Stimulated activated naive CD4-positive, alpha-beta T cell (primary cell): ENCODE results near the gene ZNF804B.
"Not testable (repeated sequence)": the region's sequence is repeated elsewhere in the genome, so short reads cannot be mapped to it uniquely, and the experiment has no call there.

Experiments
- DNase-seq, 6 experiments: peaks; one replicate each; lab custom pipeline; 2025; lab: John Stamatoyannopoulos, UW

The ZNF804B gene

DNA sequence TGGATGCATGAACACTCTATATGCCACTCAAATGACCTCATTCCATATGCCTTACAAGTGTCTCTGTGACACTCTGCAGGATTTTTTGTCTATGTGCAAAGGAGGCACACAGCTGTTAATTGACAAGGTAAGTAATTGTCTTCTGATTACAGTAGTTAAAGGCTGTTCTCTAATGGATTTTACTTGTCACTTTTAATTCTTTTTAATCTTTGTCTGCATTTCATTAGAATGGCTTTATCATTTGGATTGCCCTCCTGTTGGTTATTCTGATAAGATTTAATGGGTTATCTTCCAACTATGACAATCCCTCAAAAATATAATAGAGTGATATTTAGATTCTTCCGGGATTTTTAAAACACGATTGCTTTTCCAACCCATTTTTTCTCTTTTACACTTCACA, 326.1 kb downstream of the ZNF804B start:
- DNase-seq, result no peak

DNA sequence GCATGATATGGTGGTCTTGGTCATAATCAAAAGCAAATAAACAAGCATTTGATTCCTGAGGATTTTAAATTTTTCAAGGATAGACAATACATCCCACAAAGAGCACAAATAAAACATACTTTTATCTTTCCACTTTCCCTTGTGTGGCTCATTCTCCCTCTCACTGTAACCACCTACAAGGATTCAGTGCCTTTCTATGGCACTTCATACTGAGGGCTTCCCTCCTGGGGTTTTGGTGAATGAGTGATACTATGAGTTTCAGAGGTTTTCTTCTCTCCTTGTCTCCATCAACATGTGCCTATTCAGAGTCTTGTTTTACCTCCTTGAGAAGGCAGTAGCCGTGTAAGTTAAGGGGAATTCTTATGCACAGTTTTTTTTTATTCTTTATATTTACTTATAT, 332.1 kb downstream of the ZNF804B start:
- DNase-seq, result no peak

DNA sequence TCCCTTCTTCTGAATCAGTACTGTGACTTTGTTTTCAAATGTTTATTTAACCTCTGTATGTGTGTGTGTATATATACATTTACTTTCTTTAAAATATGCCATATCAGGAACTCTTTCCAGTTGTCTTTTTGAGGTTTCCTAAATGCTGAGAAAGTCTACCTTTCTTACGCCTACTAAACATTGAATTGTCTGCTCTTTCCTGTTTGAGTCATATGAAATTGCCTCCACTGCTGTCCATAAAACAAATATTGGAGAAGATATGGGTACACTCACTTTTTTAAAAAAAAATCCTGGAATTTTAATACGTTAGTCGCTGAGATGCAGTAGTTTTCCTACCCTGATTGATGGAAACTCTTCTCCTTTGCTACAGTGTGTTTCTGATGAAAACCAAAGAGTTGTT, 334.8 kb downstream of the ZNF804B start:
- no peak for DNase-seq

DNA sequence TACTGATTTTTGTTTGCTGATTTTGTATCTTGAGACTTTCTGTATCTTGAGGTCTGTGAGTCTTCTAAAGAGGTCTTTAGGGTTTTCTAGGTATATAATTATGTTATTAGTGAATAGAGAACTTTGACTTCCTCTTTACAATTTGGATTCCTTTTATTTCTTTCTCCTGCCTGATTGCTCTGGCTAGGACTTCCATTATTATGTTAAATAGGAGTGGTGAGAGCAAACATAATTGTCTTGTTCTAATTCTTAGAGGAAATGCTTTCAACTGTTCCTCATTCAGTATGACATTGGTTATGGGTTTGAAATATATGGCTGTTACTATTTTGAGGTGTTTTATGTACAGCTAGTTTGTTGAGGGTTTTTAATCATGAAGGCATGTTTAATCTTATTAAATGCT, 344.1 kb downstream of the ZNF804B start:
- DNase-seq, result no peak

DNA sequence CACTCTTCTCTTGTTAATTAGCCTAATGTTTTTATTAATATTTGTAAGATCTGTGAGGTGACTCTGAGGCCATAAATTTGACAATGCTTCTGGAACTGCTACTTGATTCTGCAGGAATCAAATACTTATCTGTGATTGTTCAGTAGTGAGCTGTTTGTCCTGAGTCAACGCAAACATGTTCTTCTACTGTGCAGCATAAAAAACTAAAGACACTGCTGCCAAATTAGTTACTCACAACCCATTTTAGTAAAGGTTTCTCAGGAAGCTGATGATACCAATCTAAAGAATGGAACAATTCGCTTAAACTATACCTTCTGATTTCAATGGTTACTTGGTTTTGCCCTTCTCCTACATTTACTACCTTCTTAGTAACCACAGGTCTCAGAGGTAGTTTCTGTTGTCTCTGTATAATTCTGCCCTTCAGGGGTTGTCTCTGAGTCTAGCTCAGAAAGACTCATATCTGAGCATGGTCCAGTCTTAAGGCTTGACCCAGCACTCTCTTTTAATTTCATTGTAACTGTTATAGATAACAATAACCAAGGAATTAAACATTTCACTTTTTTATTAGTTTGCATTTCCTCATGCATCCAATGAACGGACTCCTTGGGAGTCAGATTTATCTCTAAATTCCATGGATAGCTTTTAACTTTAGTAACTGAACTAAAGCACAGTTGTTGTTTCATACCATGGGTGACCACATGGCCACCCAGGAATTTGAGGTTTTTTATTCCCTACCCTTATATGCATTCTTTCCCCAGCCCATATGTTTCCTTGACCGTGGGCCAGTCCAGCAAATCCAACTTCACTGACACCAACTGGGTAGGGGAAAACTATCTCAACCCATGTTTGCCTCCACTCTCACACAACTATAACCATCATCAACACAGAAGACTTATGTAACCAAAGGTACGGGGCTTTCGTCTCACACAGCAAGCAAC, 345.5 kb downstream of the ZNF804B start:
- DNase-seq, result no peak

DNA sequence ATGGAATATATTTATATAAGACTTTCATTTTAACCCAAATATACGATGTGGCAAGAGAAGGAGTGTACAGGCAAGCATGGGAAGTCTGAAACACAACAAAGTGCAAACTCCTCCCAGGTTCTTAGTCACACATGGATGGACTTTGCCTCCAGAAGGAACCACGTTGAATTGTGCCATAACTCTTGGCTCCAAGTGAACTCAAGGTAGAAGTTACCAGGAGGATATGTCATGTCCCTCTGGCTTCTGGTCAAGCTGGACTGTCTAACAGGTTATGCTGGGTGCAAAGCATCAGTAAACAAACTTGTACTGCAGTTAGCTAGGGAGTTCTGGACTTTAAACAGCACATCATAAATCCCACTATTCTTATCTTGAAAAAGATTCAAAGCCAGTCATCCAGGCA, 364.4 kb downstream of the ZNF804B start:
- DNase-seq, result no peak

DNA sequence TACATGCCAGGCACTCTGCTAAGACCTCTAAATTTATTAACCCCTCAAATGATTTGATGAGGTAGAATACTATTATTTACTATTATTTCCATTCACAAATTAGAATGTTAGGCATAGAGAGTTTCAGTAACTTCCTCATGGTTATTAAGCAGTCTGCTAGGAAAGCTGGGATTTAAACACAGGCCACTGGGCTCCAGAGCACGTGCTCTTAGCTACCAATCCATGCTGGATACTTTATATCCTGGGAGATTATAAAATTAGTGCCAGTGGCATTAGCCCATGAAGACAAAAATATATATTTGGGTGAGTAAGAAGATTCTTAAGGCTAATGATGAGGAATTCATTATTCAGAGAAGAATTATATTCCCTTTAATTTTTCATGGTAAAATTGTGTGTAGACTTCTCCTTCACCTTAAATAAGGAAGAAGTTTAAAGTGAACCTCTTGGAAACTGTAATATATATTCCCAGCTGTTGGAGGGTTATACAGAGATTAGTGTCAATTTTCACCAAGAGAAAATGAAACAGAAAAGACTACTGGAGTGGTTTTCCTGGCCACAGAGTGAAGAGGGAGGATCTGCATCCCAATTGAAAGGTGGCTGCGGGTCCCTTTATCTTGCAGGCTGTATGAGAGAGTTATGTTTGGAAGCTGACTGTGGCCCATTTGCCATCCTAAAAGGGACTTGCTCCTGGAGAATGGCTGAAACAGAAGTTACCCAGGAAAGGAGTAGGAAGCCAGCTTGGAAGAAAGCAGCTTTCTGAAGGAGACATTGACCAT, 370.3 kb downstream of the ZNF804B start:
- DNase-seq, result no peak

DNA sequence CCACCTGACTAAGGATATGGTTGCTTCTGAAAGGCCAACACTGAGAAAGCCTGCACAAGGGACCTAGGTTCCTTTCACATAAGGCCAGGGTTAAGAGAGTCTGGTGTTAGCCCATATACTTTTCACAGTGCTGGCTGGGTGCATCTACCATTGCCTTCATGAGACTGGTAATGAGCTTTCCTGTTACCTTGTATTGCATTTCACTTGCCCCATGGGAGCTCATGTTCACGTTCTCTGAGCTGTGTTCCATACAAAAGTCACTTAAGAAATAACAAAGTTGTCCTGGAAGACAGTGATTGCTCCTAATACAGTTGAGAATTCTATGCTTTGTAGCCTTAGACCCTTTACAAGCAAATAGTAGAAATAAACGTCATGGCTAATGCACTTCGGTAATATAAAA, 373.9 kb downstream of the ZNF804B start:
- DNase-seq, result no peak

DNA sequence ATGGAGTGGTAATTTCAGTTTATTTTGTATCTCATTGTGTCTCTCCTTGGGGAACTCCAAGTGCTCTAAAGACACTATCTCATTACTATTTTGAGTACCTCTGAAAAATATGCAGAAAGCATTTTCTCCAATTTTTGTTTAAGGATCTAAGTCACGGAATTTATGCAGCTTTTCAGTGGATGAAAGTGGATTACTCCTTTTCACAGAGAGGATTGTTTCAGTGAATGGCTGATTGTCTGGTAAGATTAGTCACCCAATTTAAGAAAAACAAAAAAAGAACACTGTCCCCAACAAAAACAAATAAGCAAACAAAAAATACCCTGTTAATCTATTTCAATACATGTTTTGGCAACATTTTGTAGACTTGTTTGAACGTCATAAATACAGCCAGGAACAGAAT, 374.3 kb downstream of the ZNF804B start:
- DNase-seq, result no peak

DNA sequence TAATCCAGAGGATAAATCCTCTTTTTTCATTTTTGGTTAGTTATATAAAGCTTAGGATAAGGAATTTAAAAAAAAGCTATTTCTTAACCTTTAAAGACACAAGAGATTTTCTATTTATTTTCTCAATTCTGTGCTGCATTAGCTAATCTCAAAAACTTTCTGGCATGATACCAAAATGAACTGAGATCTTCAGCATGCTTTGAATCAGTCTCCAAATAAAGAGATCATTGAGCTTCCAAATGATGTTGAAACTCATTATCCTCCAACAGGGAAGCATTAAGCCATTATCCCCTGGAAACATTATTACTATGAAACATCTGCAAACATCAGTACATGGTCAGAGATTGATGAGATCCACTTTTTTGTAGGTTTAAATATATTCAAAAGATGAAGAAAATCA, 386.3 kb downstream of the ZNF804B start:
- no peak for DNase-seq

DNA sequence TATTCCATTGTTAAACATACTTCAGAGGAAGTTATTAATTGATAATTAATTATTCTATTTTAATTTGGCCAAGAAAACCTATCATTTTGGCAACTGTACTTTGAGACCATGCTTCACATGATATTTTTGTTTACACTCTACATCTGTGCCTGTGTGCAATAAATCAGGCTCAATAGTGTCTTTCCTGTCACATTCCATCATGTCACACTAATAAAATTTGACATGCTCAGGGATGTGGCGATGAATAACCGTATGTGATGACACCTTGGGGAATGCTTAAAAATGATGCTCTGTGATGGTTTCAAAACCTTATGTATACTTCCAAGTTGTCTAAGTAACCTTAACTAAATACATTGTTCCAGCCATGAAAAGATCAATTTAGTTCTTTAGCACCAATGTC, 400.6 kb downstream of the ZNF804B start:
- DNase-seq, result no peak

DNA sequence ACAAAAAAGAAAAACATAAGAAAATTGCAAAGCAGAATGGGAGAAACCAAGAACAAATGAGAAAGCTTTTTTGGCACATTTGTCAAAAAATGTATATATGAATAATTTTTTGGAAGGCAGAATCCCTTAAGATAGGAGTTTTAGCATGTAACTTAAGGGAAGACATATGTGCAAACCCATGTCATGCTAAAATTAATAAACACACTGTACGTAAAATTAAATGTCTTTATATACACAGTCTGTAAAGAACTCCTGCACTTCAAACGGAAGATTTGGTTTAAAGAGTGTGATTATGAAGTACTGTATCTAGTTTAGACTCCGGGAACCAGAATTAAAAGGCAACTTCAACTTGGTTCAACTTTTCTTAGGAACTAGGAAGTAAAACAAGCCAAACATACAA, 405.9 kb downstream of the ZNF804B start:
- no peak for DNase-seq

GRCh38 chr7:89170628-89171027, 411.1 kb downstream of the ZNF804B start:
- DNase-seq, result no peak

DNA sequence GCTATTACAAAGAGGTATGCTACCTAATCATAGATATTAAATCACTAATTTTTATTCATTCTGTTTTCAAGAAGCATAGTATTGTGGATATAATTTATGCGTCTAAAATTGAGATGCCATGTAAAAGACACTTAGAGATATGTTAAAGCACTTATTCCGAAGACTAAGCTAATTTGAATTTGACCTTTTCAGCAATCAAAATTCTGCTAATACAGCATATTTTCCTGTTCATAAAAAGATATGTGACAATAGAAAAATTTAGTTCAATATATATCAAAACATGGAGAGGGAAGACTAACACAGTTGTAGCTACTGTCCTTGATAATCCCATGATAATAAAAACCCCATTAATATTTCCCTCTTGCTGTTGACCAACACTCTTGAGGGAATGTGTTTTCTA, 422.6 kb downstream of the ZNF804B start:
- DNase-seq, result no peak

GRCh38 chr7:89183712-89184111, 424.2 kb downstream of the ZNF804B start:
- DNase-seq, result no peak

- no peak for DNase-seq
Observed at GRCh38 chr7:89200758-89201157, 441.3 kb downstream of the ZNF804B start.

DNA sequence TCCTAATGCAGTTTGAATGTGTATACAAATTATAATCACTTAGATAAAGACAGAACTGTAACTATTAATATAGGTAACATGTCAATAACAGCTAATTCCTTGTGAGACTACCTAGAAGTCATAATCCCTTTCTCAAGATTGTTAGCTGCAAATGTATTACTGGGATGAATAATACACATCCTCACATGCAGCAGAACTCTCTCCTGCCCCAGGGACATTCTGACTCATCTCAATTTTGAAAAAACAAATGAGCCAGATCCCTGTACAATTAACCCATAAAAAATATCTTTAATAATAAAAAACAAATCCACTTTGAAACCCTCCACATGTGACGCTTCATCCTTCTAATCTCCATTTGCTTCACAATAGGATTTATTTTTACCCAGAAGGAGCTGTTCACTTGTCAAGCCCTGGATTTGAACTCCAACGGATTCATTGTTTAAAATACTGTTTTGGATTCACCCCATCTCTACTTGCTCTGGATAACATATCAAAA, 464.4 kb downstream of the ZNF804B start:
- DNase-seq, result no peak

DNA sequence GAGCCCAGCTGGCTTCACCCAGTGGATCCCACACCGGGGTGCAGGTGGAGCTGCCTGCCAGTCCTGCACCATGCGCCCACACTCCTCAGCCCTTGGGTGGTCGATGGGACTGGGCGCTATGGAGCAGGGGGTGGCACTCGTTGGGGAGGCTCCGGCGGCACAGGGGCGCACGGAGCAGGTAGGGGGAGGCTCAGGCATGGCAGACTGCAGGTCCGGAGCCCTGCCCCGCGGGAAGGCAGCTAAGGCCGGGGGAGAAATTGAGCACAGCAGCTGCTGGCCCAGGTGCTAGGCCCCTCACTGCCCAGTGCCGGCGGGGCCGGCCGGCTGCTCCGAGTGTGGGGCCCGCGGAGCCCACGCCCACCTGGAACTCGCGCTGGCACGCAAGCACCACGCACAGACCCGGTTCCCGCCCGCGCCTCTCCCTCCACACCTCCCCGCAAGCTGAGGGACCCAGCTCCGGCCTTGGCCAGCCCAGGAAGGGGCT, 469.2 kb downstream of the ZNF804B start:
- DNase-seq, result not testable (repeated sequence)

GRCh38 chr7:89238156-89238555, 478.7 kb downstream of the ZNF804B start:
- no peak for DNase-seq

GRCh38 chr7:89246196-89246595, 486.7 kb downstream of the ZNF804B start:
- DNase-seq, result no peak

GRCh38 chr7:89247207-89247606, 487.7 kb downstream of the ZNF804B start:
- no peak for DNase-seq

DNA sequence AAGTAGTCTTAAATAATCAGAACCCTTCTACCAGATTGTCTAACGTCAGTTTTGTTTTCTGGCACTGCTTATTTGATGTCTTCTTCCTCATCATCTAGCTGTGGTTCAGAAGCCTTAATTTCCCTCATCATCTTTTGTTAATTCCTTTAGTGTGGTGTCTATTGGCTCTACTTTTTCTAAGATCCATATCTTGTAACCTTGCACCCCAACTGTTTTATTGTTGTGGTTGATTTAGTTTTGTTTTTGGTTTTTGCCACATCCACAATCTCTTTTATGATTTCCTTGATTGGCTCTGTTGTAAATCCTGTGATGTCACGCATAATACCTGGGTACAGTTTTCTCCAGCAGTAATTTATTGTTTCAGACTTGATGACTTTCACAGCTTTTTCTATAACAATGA, 499.6 kb downstream of the ZNF804B start:
- DNase-seq, result peak in 3 of 6 experiments; percentile 15 to 32 (median 27)

- no peak for DNase-seq
Observed at GRCh38 chr7:89264126-89264525, 504.6 kb downstream of the ZNF804B start.
